GM23338 (cell line): ENCODE data around the gene PGF. TPM values are rescaled to one million over a fixed set of nuclear protein-coding genes. Genes with fewer than 3 reads are reported as not detected.
A peak's percentile ranks its signal among the peaks of the same experiment; 100 is the strongest.

Source experiments
- ATAC-seq: fragments of 200-7000 bp; cut with Tn5 transposase; 3 replicates; pipeline ENCODE4 v1.9.1; 2020
- DNase-seq: peaks from one replicate; pipeline ENCODE4 v3.0.0-alpha.2; 2015; ENCODE audit warnings: low spot score
- H2AFZ ChIP-seq: fragments of 200-600 bp; sonication (generic); 2 replicates; pipeline ENCODE4 v1.8.0; 2016; ENCODE audit warnings: antibody characterized with exemption, mild to moderate bottlenecking, moderate library complexity
- H3F3A ChIP-seq: fragments of 200-600 bp; sonication (generic); replicated peaks from 2 replicates; pipeline ENCODE4 v1.8.0; 2017; ENCODE audit warnings: antibody characterized with exemption, mixed run types, low read depth
- H3K27ac ChIP-seq: fragments of 200-600 bp; sonication (generic); 2 replicates; pipeline ENCODE4 v1.6.1; 2016; ENCODE audit warnings: low read depth
- H3K27me3 ChIP-seq: fragments of 200-600 bp; sonication (generic); 2 replicates; pipeline ENCODE4 v1.8.0; 2016; ENCODE audit warnings: mild to moderate bottlenecking, mixed run types, moderate library complexity; ENCODE audit not compliant: insufficient read depth
- H3K36me3 ChIP-seq: fragments of 200-600 bp; sonication (generic); 2 replicates; pipeline ENCODE4 v1.8.0; 2016; ENCODE audit warnings: mild to moderate bottlenecking; ENCODE audit not compliant: insufficient read depth
- H3K4me1 ChIP-seq: fragments of 200-600 bp; sonication (generic); 2 replicates; pipeline ENCODE4 v1.8.0; 2016; ENCODE audit warnings: mild to moderate bottlenecking, moderate library complexity; ENCODE audit not compliant: insufficient read depth
- H3K4me2 ChIP-seq: fragments of 200-600 bp; sonication (generic); 2 replicates; pipeline ENCODE4 v1.7.1; 2017; ENCODE audit warnings: mixed run types
- H3K4me3 ChIP-seq: fragments of 200-600 bp; sonication (generic); 2 replicates; pipeline ENCODE4 v1.6.1; 2016; ENCODE audit warnings: mixed run types
- H3K79me2 ChIP-seq: fragments of 200-600 bp; sonication (generic); replicated peaks from 2 replicates; pipeline ENCODE4 v1.8.0; 2017; ENCODE audit warnings: mild to moderate bottlenecking; ENCODE audit not compliant: insufficient read depth
- H3K9me2 ChIP-seq: fragments of 200-600 bp; sonication (generic); 2 replicates; pipeline ENCODE4 v1.8.0; 2017; ENCODE audit not compliant: insufficient read depth
- H4K20me1 ChIP-seq: fragments of 200-600 bp; sonication (generic); replicated peaks from 2 replicates; pipeline ENCODE4 v1.8.0; 2017; ENCODE audit warnings: mild to moderate bottlenecking; ENCODE audit not compliant: insufficient read depth
- H3K27ac Mint-ChIP-seq: 2 replicates; pipeline ENCODE4 v1.8.0; 2020; ENCODE audit warnings: inconsistent platforms, mild to moderate bottlenecking, moderate library complexity, mixed read lengths
- H3K27me3 Mint-ChIP-seq: 3 replicates; pipeline ENCODE4 v1.8.0; 2022; ENCODE audit warnings: low read depth, mild to moderate bottlenecking, moderate library complexity, mixed read lengths, inconsistent platforms; ENCODE audit not compliant: insufficient read depth, poor library complexity
- H3K36me3 Mint-ChIP-seq: 3 replicates; pipeline ENCODE4 v1.8.0; 2021; ENCODE audit warnings: low read depth, mild to moderate bottlenecking, inconsistent platforms, moderate library complexity, mixed read lengths
- H3K4me1 Mint-ChIP-seq: 3 replicates; pipeline ENCODE4 v1.8.0; 2020; ENCODE audit warnings: mild to moderate bottlenecking, inconsistent platforms, mixed read lengths
- H3K4me3 Mint-ChIP-seq: 3 replicates; pipeline ENCODE4 v1.8.0; 2021; ENCODE audit warnings: moderate library complexity, mild to moderate bottlenecking, inconsistent platforms, mixed read lengths
- H3K9me3 Mint-ChIP-seq: 3 replicates; pipeline ENCODE4 v1.8.0; 2020; ENCODE audit warnings: moderate library complexity, mild to moderate bottlenecking, inconsistent platforms, mixed read lengths
- POLR2AphosphoS5 ChIP-seq: IDR thresholded peaks from 2 replicates; pipeline ENCODE4 v1.6.1; 2016; ENCODE audit warnings: antibody characterized with exemption, low read depth
- ZNF331 ChIP-seq: fragments of 250-450 bp; sonication (Bioruptor Pico); IDR thresholded peaks from 2 replicates; pipeline ENCODE4 v1.5.0; 2020; ENCODE audit warnings: low read depth, mild to moderate bottlenecking, moderate library complexity
- ZNF462 ChIP-seq: fragments of 250-450 bp; sonication (Bioruptor Pico); IDR thresholded peaks from 2 replicates; pipeline ENCODE4 v1.5.0; 2020; ENCODE audit warnings: mild to moderate bottlenecking, moderate library complexity
- polyA plus RNA-seq: library from polyadenylated mRNA; unstranded; fragments of >200 nt; fragmentation: Nextera tagmentation; extraction: Ambion mirVana; gene quantifications from 2 replicates; pipeline ENCODE4 v1.2.1, GENCODE V29; 2016
- total RNA-seq: library from RNA; depleted of rRNA; stranded (reverse); fragments of >200 nt; shearing (Covaris generic); gene quantifications from 2 replicates; pipeline ENCODE4 v1.2.3, GENCODE V29; 2014

PGF gene
- total and polyA plus RNA-seq, 2 experiments from 2014 or later, result 2.9 to 6.3 TPM

DNA sequence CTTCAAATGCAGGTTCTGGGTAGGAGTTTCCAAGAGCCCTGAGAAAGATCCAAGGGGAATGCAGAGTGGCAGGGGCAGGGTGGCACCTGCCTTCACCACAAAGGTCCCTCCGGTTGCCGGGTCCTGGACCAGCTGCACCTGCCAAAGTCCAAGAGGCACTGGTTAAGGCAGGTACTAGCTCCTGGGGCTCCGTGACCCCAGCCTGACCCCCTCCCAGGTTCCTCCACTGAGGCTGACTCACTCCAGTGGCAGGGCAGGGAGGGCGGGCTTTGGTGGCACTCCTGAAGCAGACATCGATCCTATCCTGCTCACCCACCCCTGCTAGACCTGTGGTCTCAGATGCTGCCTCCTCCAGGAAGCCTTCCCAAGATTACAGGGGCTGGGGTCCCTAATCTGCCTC, 43.7 kb downstream of the PGF start:
- Mint-ChIP-seq H3K27ac (peak overlapping the region; percentile 65), H3K4me1 (no peaks in the 10 kb centered on the region)
- no peak for DNase-seq

More for the DNA sequence above, 43.7 kb downstream of the PGF start:
- H4K20me1 ChIP-seq, result 0 out of 2 replicates have a peak, but pooled peaks cover 4% of the 10 kb centered on the region
- H3K27me3 ChIP-seq, result no peaks in the 10 kb centered on the region
- TF ChIP-seq POLR2AphosphoS5 (no peak), ZNF331 (no peak), ZNF462 (no peak)
- no peak overlapping the region for H3K4me2 ChIP-seq
- H3K79me2 ChIP-seq, result no peaks in the 10 kb centered on the region
- no peak for ATAC-seq
- H3K36me3 ChIP-seq, result no peaks in the 10 kb centered on the region
- Mint-ChIP-seq H3K9me3 (no peaks in the 10 kb centered on the region), H3K4me3 (no peak overlapping the region), H3K36me3 (peaks cover 3% of the 10 kb centered on the region; the same call in 2 of the 3 replicates), H3K27me3 (peaks cover 5% of the 10 kb centered on the region)
- no peak overlapping the region for H3K4me3 ChIP-seq
- no peaks in the 10 kb centered on the region for H3K9me2 ChIP-seq
- H3F3A ChIP-seq, result no peaks in the 10 kb centered on the region
- H2AFZ ChIP-seq, result no peak overlapping the region
- H3K27ac ChIP-seq, result no peak overlapping the region
- H3K4me1 ChIP-seq, result no peaks in the 10 kb centered on the region
